Measurements from ENCODE around the gene C1orf159.

Gene C1orf159

DNA sequence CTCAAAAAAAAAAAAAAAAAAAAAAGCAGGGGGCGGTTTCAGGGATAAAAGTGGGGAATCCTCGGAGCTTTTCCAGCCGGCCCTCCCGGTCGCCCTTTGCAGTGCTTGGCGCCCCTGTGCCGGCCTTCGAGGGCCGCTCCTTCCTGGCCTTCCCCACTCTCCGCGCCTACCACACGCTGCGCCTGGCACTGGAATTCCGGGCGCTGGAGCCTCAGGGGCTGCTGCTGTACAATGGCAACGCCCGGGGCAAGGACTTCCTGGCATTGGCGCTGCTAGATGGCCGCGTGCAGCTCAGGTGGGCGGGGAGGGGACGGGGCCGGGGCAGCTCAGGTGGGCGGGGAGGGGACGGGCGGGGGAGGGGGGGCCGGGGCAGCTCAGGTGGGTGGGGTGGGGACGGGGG is 67.1 kb downstream of the C1orf159 start:
- no peak for TF ChIP-seq EZH2phosphoT487 (conservative IDR thresholded peaks at IDR 0.05; ENCODE audit: low read length)
- TF ChIP-seq, protein P1, sequence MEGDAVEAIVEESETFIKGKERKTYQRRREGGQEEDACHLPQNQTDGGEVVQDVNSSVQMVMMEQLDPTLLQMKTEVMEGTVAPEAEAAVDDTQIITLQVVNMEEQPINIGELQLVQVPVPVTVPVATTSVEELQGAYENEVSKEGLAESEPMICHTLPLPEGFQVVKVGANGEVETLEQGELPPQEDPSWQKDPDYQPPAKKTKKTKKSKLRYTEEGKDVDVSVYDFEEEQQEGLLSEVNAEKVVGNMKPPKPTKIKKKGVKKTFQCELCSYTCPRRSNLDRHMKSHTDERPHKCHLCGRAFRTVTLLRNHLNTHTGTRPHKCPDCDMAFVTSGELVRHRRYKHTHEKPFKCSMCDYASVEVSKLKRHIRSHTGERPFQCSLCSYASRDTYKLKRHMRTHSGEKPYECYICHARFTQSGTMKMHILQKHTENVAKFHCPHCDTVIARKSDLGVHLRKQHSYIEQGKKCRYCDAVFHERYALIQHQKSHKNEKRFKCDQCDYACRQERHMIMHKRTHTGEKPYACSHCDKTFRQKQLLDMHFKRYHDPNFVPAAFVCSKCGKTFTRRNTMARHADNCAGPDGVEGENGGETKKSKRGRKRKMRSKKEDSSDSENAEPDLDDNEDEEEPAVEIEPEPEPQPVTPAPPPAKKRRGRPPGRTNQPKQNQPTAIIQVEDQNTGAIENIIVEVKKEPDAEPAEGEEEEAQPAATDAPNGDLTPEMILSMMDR (IDR thresholded peaks at IDR 0.05; ENCODE audit: insufficient read depth, low read length, poor library complexity, severe bottlenecking): no peak
- no peaks in the 10 kb centered on the region for H4K20me1 ChIP-seq (ENCODE audit: low read depth, low read length)
- H3K4me2 ChIP-seq (ENCODE audit: low read depth, low read length, poor library complexity, severe bottlenecking): no peak overlapping the region
- H3K4me3 ChIP-seq (ENCODE audit: insufficient read depth, low read length, poor library complexity, severe bottlenecking): no peak overlapping the region
- H3F3A ChIP-seq (ENCODE audit: insufficient read depth): no peaks in the 10 kb centered on the region
- H3K79me2 ChIP-seq (ENCODE audit: insufficient read depth, low read length): no peaks in the 10 kb centered on the region
- no peaks in the 10 kb centered on the region for H3K36me3 ChIP-seq (ENCODE audit: low read length)
- no peaks in the 10 kb centered on the region for H3K9me3 ChIP-seq (ENCODE audit: insufficient read depth, low read length)
- no peaks in the 10 kb centered on the region for H3K9me2 ChIP-seq (replicated peaks; ENCODE audit: insufficient read depth, low read length)
- H3K27ac ChIP-seq (ENCODE audit: low read depth, low read length): no peak overlapping the region
- no peak overlapping the region for H2AFZ ChIP-seq (ENCODE audit: low read depth, low read length, severe bottlenecking)
- H3K27me3 ChIP-seq (ENCODE audit: low read length): no peaks in the 10 kb centered on the region
- no peak overlapping the region for H3K9ac ChIP-seq (ENCODE audit: low read length)

DNA sequence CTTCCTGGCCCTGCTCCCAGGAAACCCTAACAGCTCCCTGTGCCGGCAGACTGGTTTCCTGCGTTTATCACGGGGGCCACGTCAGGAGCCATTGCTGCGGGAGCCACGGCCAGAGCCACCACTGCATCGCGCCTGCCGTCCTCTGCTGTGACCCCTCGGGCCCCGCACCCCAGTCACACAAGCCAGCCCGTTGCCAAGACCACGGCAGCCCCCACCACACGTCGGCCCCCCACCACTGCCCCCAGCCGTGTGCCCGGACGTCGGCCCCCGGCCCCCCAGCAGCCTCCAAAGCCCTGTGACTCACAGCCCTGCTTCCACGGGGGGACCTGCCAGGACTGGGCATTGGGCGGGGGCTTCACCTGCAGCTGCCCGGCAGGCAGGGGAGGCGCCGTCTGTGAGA is 67.9 kb downstream of the C1orf159 start:
- Histone ChIP-seq H2AFZ (ENCODE audit: low read depth, low read length, severe bottlenecking) (no peak overlapping the region), H3K4me3 (ENCODE audit: insufficient read depth, low read length, poor library complexity, severe bottlenecking) (no peak overlapping the region), H3K79me2 (ENCODE audit: insufficient read depth, low read length) (no peaks in the 10 kb centered on the region), H3K9me3 (ENCODE audit: insufficient read depth, low read length) (no peaks in the 10 kb centered on the region), H3K27me3 (ENCODE audit: low read length) (no peaks in the 10 kb centered on the region), H3K9me2 (replicated peaks; ENCODE audit: insufficient read depth, low read length) (no peaks in the 10 kb centered on the region), H3K9ac (ENCODE audit: low read length) (no peak overlapping the region), H3K4me2 (ENCODE audit: low read depth, low read length, poor library complexity, severe bottlenecking) (no peak overlapping the region), H3K27ac (ENCODE audit: low read depth, low read length) (no peak overlapping the region), H4K20me1 (ENCODE audit: low read depth, low read length) (no peaks in the 10 kb centered on the region), H3F3A (ENCODE audit: insufficient read depth) (no peaks in the 10 kb centered on the region), H3K36me3 (ENCODE audit: low read length) (no peaks in the 10 kb centered on the region)
- TF ChIP-seq, protein P1 (IDR thresholded peaks at IDR 0.05; ENCODE audit: insufficient read depth, low read length, poor library complexity, severe bottlenecking): no peak

DNA sequence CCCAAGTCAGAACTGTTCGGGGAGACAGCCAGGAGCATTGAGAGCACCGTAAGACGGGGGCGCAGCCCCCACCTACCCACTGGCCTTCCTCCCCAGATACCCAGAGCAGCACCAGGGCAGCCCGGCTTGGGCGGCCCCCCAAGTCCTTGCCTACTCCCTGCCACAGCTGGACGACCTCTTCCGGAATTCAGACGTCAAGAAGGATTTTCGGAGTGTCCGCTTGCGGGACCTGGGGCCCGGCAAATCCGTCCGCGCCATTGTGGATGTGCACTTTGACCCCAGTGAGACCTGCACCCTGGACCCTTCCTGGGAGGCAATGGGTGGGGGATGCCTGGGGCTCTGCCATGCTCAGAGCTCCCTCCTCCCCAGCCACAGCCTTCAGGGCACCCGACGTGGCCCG is 68.5 kb downstream of the C1orf159 start:
- H3K36me3 ChIP-seq (ENCODE audit: low read length): no peaks in the 10 kb centered on the region
- TF ChIP-seq, protein P1 (IDR thresholded peaks at IDR 0.05; ENCODE audit: insufficient read depth, low read length, poor library complexity, severe bottlenecking): no peak

DNA sequence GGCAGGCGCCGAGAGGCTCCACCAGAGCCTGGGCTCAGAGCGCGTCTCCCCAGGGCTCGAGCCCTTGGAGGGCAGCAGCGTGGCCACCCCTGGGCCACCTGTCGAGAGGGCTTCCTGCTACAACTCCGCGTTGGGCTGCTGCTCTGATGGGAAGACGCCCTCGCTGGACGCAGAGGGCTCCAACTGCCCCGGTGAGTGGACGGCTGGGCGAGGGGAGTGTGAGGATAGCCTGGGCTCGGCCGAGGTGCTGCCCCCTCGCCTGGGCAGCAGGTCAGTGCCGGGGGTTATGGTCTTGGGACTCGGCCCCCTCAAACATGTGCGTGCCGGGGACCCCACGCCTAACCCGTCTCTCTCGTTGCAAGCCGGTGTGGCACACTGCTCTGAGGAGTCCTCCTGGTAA is 69.1 kb downstream of the C1orf159 start:
- Histone ChIP-seq H4K20me1 (ENCODE audit: low read depth, low read length) (no peaks in the 10 kb centered on the region), H3K9me3 (ENCODE audit: insufficient read depth, low read length) (no peaks in the 10 kb centered on the region), H3K79me2 (ENCODE audit: insufficient read depth, low read length) (no peaks in the 10 kb centered on the region), H3F3A (ENCODE audit: insufficient read depth) (no peaks in the 10 kb centered on the region), H3K9ac (ENCODE audit: low read length) (no peak overlapping the region), H3K4me3 (ENCODE audit: insufficient read depth, low read length, poor library complexity, severe bottlenecking) (no peak overlapping the region), H3K27me3 (ENCODE audit: low read length) (no peaks in the 10 kb centered on the region), H3K36me3 (ENCODE audit: low read length) (no peaks in the 10 kb centered on the region), H3K9me2 (replicated peaks; ENCODE audit: insufficient read depth, low read length) (no peaks in the 10 kb centered on the region), H3K4me2 (ENCODE audit: low read depth, low read length, poor library complexity, severe bottlenecking) (no peak overlapping the region), H3K27ac (ENCODE audit: low read depth, low read length) (no peak overlapping the region), H2AFZ (ENCODE audit: low read depth, low read length, severe bottlenecking) (no peak overlapping the region)
- TF ChIP-seq, protein P1 (IDR thresholded peaks at IDR 0.05; ENCODE audit: insufficient read depth, low read length, poor library complexity, severe bottlenecking): no peak
- TF ChIP-seq EZH2phosphoT487 (conservative IDR thresholded peaks at IDR 0.05; ENCODE audit: low read length): no peak

More for the DNA sequence above, 68.5 kb downstream of the C1orf159 start:
- Histone ChIP-seq H3K79me2 (ENCODE audit: insufficient read depth, low read length) (no peaks in the 10 kb centered on the region), H3K27me3 (ENCODE audit: low read length) (no peaks in the 10 kb centered on the region), H3K9me3 (ENCODE audit: insufficient read depth, low read length) (no peaks in the 10 kb centered on the region), H3K27ac (ENCODE audit: low read depth, low read length) (no peak overlapping the region), H3K9ac (ENCODE audit: low read length) (no peak overlapping the region), H4K20me1 (ENCODE audit: low read depth, low read length) (no peaks in the 10 kb centered on the region), H3K4me3 (ENCODE audit: insufficient read depth, low read length, poor library complexity, severe bottlenecking) (no peak overlapping the region), H3K4me2 (ENCODE audit: low read depth, low read length, poor library complexity, severe bottlenecking) (no peak overlapping the region), H3F3A (ENCODE audit: insufficient read depth) (no peaks in the 10 kb centered on the region), H2AFZ (ENCODE audit: low read depth, low read length, severe bottlenecking) (no peak overlapping the region), H3K9me2 (replicated peaks; ENCODE audit: insufficient read depth, low read length) (no peaks in the 10 kb centered on the region)
